HepG2 (cell line): Measurements from ENCODE around the gene MSANTD1. TPM values are rescaled to one million over a fixed set of nuclear protein-coding genes. Genes with fewer than 3 reads are reported as not detected.

Experiments
- ATAC-seq: fragments of 200-7000 bp; cut with Tn5 transposase; 3 replicates; pipeline ENCODE4 v1.9.1; 2020; ENCODE audit warnings: mild to moderate bottlenecking, moderate library complexity
- BruUV-seq: library from RNA; stranded (reverse); fragments of 400-500 nt; replicated peaks from 2 replicates; lab custom pipeline; 2021; lab: Mats Ljungman, UMichigan
- CTCF ChIA-PET: fragments of 300-600 bp; formaldehyde crosslinking; extraction: SDS; loops from one replicate; lab custom pipeline; 2021; ENCODE audit warnings: low total read pairs, inconsistent platforms, low intra/inter-chr PET ratio; lab: Yijun Ruan, JAX
- POLR2A ChIA-PET: fragments of 350-600 bp; sonication (Branson Sonifier 250); formaldehyde crosslinking; loops from one replicate; lab custom pipeline; 2020; ENCODE audit warnings: antibody characterized with exemption, inconsistent platforms; lab: Yijun Ruan, JAX
- DNase-seq: peaks from one replicate; pipeline ENCODE4 v3.0.0-alpha.2; 2015; ENCODE audit warnings: low spot score
- FAIRE-seq: peaks from 3 replicates; lab custom pipeline; 2011; peaks lifted over from hg19 to GRCh38; lab: Jason Lieb, UNC
- H2AFZ ChIP-seq: one replicate; pipeline ENCODE4 v1.6.1; 2011; ENCODE audit warnings: low read length, inconsistent platforms
- H3K27ac ChIP-seq: fragments of 300-600 bp; 3 replicates; pipeline ENCODE4 v1.8.0; 2011; ENCODE audit warnings: mixed run types, mild to moderate bottlenecking, mixed read lengths, low read length, inconsistent platforms; ENCODE audit not compliant: insufficient read depth; ENCODE audit errors: extremely low read length
- H3K27me3 ChIP-seq, 2 experiments: fragments of 200-600 bp in 1 of 2; 2 replicates in 1 of 2; 3 replicates in 1 of 2; pipeline versions ENCODE4 v1.6.0 to v1.8.0; 2011; ENCODE audit warnings: low read length in 2 of 2, mild to moderate bottlenecking in 2 of 2, moderate library complexity in 2 of 2, inconsistent platforms in 1 of 2; ENCODE audit not compliant: insufficient read depth in 2 of 2, control insufficient read depth in 1 of 2
- H3K36me3 ChIP-seq, 2 experiments: fragments of 200-600 bp in 1 of 2; replicated peaks in 1 of 2; 2 replicates in 1 of 2; 3 replicates in 1 of 2; pipeline versions ENCODE4 v1.5.1 to v1.8.0; 2011; ENCODE audit warnings: low read length in 2 of 2, inconsistent platforms in 1 of 2; ENCODE audit not compliant: insufficient read depth in 2 of 2, control insufficient read depth in 1 of 2
- H3K4me1 ChIP-seq: 2 replicates; pipeline ENCODE4 v1.5.1; 2012; ENCODE audit warnings: low read length, inconsistent platforms; ENCODE audit not compliant: insufficient read depth
- H3K4me2 ChIP-seq: 2 replicates; pipeline ENCODE4 v1.6.0; 2011; ENCODE audit warnings: low read depth, low read length, inconsistent platforms
- H3K4me3 ChIP-seq, 3 experiments: fragments of 200-600 bp in 1 of 3; sonication (generic), shearing (Covaris generic) in 1 of 3; replicated peaks in 1 of 3; 2 replicates each; pipeline ENCODE4 v1.5.1; 2011 to 2016; ENCODE audit warnings: low read length in 3 of 3, inconsistent platforms in 2 of 3, low read depth in 2 of 3, mild to moderate bottlenecking in 2 of 3, control low read depth in 1 of 3, mixed read lengths in 1 of 3; ENCODE audit not compliant: insufficient read depth in 1 of 3
- H3K79me2 ChIP-seq: one replicate; pipeline ENCODE4 v1.6.1; 2011; ENCODE audit warnings: low read length, inconsistent platforms; ENCODE audit not compliant: insufficient read depth
- H3K9ac ChIP-seq: 2 replicates; pipeline ENCODE4 v1.6.0; 2011; ENCODE audit warnings: mild to moderate bottlenecking, low read depth, low read length, inconsistent platforms; ENCODE audit not compliant: insufficient read depth
- H3K9me3 ChIP-seq: 2 replicates; pipeline ENCODE4 v1.5.1; 2012; ENCODE audit warnings: mild to moderate bottlenecking, low read length
- H4K20me1 ChIP-seq: 2 replicates; pipeline ENCODE4 v1.6.0; 2011; ENCODE audit warnings: inconsistent platforms, mild to moderate bottlenecking, low read length, moderate library complexity; ENCODE audit not compliant: insufficient read depth
- HES4 ChIP-seq: sonication (generic); formaldehyde crosslinking; IDR thresholded peaks from 2 replicates; pipeline ENCODE4 v1.9.0; 2021; ENCODE audit warnings: mild to moderate bottlenecking, missing genetic modification reagents, borderline replicate concordance
- KMT2A ChIP-seq: sonication (generic); formaldehyde crosslinking; IDR thresholded peaks from 2 replicates; pipeline ENCODE4 v1.4.0; 2020; ENCODE audit warnings: missing genetic modification reagents
- MIER2 ChIP-seq: IDR thresholded peaks from 2 replicates; pipeline ENCODE4 v1.6.1; 2016; ENCODE audit warnings: missing biosample characterization, missing genetic modification reagents
- TBP ChIP-seq: sonication (generic); formaldehyde crosslinking; IDR thresholded peaks from 2 replicates; pipeline ENCODE4 v1.5.0; 2020; ENCODE audit warnings: missing genetic modification reagents
- ZFP36L1 ChIP-seq: sonication (generic); formaldehyde crosslinking; IDR thresholded peaks from 2 replicates; pipeline ENCODE4 v1.8.0; 2022; ENCODE audit warnings: mild to moderate bottlenecking, missing genetic modification reagents, moderate library complexity
- ZIK1 ChIP-seq: sonication (generic); formaldehyde crosslinking; IDR thresholded peaks from 2 replicates; pipeline ENCODE4 v1.5.0; 2020; ENCODE audit warnings: mild to moderate bottlenecking, low read depth, missing genetic modification reagents, borderline replicate concordance
- ZNF121 ChIP-seq: sonication (generic); formaldehyde crosslinking; IDR thresholded peaks from 2 replicates; pipeline ENCODE4 v1.5.0; 2020; ENCODE audit warnings: mild to moderate bottlenecking, missing genetic modification reagents
- ZNF296 ChIP-seq: sonication (generic); formaldehyde crosslinking; conservative IDR thresholded peaks from 2 replicates; pipeline ENCODE4 v1.5.0; 2020; ENCODE audit warnings: mild to moderate bottlenecking, missing genetic modification reagents
- ZNF562 ChIP-seq: sonication (generic); formaldehyde crosslinking; IDR thresholded peaks from 2 replicates; pipeline ENCODE4 v1.8.0; 2022; ENCODE audit warnings: missing genetic modification reagents, borderline replicate concordance
- ZNF850 ChIP-seq: sonication (generic); formaldehyde crosslinking; conservative IDR thresholded peaks from 2 replicates; pipeline ENCODE4 v1.9.0; 2021; ENCODE audit warnings: mild to moderate bottlenecking, missing genetic modification reagents
- ZXDC ChIP-seq: sonication (generic); formaldehyde crosslinking; IDR thresholded peaks from 2 replicates; pipeline ENCODE4 v1.5.0; 2020; ENCODE audit warnings: mild to moderate bottlenecking, missing genetic modification reagents
- WGBS: methylation state at CpG from one replicate; pipeline ENCODE4 v1.1.6; 2017; ENCODE audit warnings: low lambda C conversion rate; 5-methylcytosine and 5-hydroxymethylcytosine counted together
- in situ Hi-C: cut with HindIII; loops from 2 replicates; pipeline ENCODE4 v1.10.0; 2017; ENCODE audit warnings: low pct_unique_long_range_greater_than_20kb; ENCODE audit not compliant: extremely low pct_ligation_motif_present
- intact Hi-C: fragments of 100-400 bp; cut with micrococcal nuclease; formaldehyde crosslinking; loops from one replicate; pipeline ENCODE4 v1.10.0; 2022; ENCODE audit not compliant: unreplicated experiment
- polyA plus RNA-seq, 8 experiments: library from polyadenylated mRNA; depleted of rRNA in 3 of 8; stranded (reverse) in 7 of 8; unstranded in 1 of 8; fragments of >200 nt; fragmentation: Illumina TruSeq in 4 of 8; extraction: Trizol in 4 of 8; gene quantifications; 2 replicates each; pipeline versions ENCODE4 v1.2.1 to v1.2.3, GENCODE V29; 2011 to 2016; ENCODE audit warnings: low read depth in 4 of 8, missing spikeins in 1 of 8, mixed read lengths in 1 of 8; ENCODE audit not compliant: insufficient read depth in 1 of 8
- total RNA-seq, 5 experiments: library from RNA; depleted of rRNA; stranded (reverse); fragments of >200 nt; fragmentation: Illumina TruSeq; extraction: Trizol; gene quantifications; 2 replicates each; pipeline ENCODE4 v1.2.3, GENCODE V29; 2016; ENCODE audit warnings: low read depth in 1 of 5
- TF ChIP-seq, protein P1 (sequence below): sonication (generic); formaldehyde crosslinking; IDR thresholded peaks from 2 replicates; pipeline ENCODE4 v1.5.0; 2020; ENCODE audit warnings: missing genetic modification reagents
- TF ChIP-seq, protein P2 (sequence below): sonication (generic); formaldehyde crosslinking; IDR thresholded peaks from 2 replicates; pipeline ENCODE4 v1.5.1; 2020; ENCODE audit warnings: missing genetic modification reagents, mild to moderate bottlenecking, borderline replicate concordance

Gene MSANTD1
- total and polyA plus RNA-seq, 2 of the 13 experiments (the other 11 are each of a cell fraction or from before 2014, with no cell fraction given) = 0.22 to 0.40 TPM

DNA sequence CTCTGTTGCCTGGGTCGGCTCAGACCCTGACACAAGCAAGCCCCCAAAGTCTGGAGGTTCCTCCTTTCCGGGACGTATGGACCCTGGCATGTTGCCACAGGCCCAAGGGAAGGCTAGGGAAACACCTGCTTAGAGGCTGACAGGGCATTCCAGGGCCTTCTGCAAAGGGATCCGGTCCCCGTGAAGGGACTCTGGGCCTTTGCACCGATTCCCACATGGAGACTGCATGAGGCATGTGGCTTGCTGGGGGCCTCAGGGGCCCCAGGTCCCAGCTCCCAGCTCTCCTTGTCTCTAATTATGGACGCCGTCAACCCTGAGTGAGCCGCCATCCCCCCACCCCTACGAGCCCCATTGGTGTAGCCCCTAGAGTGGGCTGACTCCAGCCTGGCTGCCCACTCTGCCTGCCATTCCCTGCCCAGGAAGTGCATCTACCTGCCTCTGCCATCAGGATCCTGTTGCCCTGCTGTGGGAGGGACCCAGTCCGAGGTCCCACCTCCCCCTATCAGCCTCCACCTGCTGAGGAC lies 39.7 kb downstream of the MSANTD1 start (continued):
- TF ChIP-seq, protein P1, sequence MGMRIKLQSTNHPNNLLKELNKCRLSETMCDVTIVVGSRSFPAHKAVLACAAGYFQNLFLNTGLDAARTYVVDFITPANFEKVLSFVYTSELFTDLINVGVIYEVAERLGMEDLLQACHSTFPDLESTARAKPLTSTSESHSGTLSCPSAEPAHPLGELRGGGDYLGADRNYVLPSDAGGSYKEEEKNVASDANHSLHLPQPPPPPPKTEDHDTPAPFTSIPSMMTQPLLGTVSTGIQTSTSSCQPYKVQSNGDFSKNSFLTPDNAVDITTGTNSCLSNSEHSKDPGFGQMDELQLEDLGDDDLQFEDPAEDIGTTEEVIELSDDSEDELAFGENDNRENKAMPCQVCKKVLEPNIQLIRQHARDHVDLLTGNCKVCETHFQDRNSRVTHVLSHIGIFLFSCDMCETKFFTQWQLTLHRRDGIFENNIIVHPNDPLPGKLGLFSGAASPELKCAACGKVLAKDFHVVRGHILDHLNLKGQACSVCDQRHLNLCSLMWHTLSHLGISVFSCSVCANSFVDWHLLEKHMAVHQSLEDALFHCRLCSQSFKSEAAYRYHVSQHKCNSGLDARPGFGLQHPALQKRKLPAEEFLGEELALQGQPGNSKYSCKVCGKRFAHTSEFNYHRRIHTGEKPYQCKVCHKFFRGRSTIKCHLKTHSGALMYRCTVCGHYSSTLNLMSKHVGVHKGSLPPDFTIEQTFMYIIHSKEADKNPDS = no peak
- TF ChIP-seq HES4 (CRISPR knock-in tag) = no peak

DNA sequence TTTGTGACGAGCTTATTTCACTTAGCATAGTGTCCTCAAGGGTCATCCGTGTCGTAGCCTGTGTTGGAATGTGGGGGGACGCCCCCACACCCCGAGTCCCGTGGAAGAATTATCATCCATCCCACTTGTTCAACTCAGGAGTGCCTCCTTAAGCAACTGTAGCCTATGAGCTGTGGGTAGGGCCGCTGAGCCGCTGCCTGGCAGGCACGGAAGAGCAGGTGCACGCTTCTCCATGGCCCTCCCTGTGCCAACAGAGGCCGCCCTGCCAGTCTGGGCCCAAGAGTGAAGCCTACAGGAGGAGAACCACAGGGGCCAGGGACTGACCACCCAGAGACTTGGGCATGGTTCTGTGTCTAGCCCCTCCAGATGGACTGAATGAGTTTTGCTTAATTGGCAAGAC lies 41.5 kb downstream of the MSANTD1 start:
- ChIA-PET POLR2A (no interaction called here), CTCF (no interaction called here)
- ATAC-seq = no peak
- DNase-seq = no peak
- intact Hi-C loops = loop anchor here (5.0 kb wide), 1 partner anchor 152 kb away; the partner anchor contains the start of gene HGFAC
- Histone ChIP-seq H3K4me3 (no peak overlapping the region), H4K20me1 (no peaks in the 10 kb centered on the region), H3K79me2 (peaks cover 30% of the 10 kb centered on the region), H3K9me3 (no peaks in the 10 kb centered on the region), H3K4me2 (peak overlapping the region; percentile 99), H3K36me3 (no peaks in the 10 kb centered on the region), H3K27me3 (no peaks in the 10 kb centered on the region), H3K9ac (no peak overlapping the region), H3K4me1 (peaks cover 71% of the 10 kb centered on the region), H2AFZ (no peak overlapping the region), H3K27ac (no peak overlapping the region)
- no TSS peak for BruUV-seq
- FAIRE-seq = no peak
- WGBS = 92% methylated on average over 8 of the region's 11 CpGs
- in situ Hi-C loops = no loop called here
- no peak for TF ChIP-seq ZFP36L1 (CRISPR knock-in tag)
- TF ChIP-seq ZXDC = no peak
- no peak for TF ChIP-seq ZNF121 (CRISPR knock-in tag)
- no peak for TF ChIP-seq MIER2 (CRISPR knock-in tag)
- TF ChIP-seq ZNF296 = no peak
- TF ChIP-seq, protein P2, sequence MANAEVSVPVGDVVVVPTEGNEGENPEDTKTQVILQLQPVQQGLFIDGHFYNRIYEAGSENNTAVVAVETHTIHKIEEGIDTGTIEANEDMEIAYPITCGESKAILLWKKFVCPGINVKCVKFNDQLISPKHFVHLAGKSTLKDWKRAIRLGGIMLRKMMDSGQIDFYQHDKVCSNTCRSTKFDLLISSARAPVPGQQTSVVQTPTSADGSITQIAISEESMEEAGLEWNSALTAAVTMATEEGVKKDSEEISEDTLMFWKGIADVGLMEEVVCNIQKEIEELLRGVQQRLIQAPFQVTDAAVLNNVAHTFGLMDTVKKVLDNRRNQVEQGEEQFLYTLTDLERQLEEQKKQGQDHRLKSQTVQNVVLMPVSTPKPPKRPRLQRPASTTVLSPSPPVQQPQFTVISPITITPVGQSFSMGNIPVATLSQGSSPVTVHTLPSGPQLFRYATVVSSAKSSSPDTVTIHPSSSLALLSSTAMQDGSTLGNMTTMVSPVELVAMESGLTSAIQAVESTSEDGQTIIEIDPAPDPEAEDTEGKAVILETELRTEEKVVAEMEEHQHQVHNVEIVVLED (CRISPR knock-in tag) = no peak
- no peak for TF ChIP-seq ZNF562 (CRISPR knock-in tag)
- TF ChIP-seq KMT2A = no peak
- no peak for TF ChIP-seq TBP
- no peak for TF ChIP-seq ZIK1 (CRISPR knock-in tag)
- no peak for TF ChIP-seq ZNF850 (CRISPR knock-in tag)
